ENCODE results near the gene SMG5.

The SMG5 gene

DNA sequence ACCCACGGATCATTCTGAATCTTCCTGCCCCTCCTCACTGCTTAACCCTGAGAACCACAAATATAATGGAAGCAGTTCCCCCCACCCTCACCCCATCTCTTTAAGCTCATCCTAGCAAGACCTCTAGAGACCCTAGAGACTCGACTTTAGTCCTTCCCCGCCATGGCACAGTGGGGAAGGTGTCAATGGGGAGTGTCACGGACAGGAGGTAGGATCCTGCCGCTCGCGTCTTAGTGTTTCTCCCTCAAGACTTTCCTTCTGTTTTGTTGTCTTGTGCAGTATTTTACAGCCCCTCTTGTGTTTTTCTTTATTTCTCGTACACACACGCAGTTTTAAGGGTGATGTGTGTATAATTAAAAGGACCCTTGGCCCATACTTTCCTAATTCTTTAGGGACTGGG is 70.5 kb downstream of the SMG5 start:
- Histone ChIP-seq H3F3A (ENCODE audit: low read depth) (no peaks in the 10 kb centered on the region), H3K27me3 (ENCODE audit: insufficient read depth, low read length, poor library complexity, severe bottlenecking) (no peaks in the 10 kb centered on the region), H3K36me3 (ENCODE audit: insufficient read depth, low read length) (peaks cover 27% of the 10 kb centered on the region; the same call in 1 of the 2 replicates), H3K4me2 (ENCODE audit: low read depth, low read length, poor library complexity, severe bottlenecking) (peak overlapping the region; percentile 80), H3K4me3 (ENCODE audit: low read length, poor library complexity, severe bottlenecking) (peak overlapping the region; percentile 98), H3K79me2 (ENCODE audit: insufficient read depth, low read length) (peaks cover 25% of the 10 kb centered on the region), H3K9me3 (ENCODE audit: insufficient read depth, low read depth, low read length) (no peaks in the 10 kb centered on the region), H3K9me2 (replicated peaks; ENCODE audit: low read depth, low read length) (no peaks in the 10 kb centered on the region), H2AFZ (ENCODE audit: low read length) (peak overlapping the region; percentile 44; the same call in 1 of the 2 replicates), H3K4me1 (ENCODE audit: insufficient read depth, low read length, poor library complexity, severe bottlenecking) (peaks cover 13% of the 10 kb centered on the region), H3K9ac (ENCODE audit: low read depth, low read length, poor library complexity, severe bottlenecking) (peak overlapping the region; percentile 95), H4K20me1 (ENCODE audit: insufficient read depth, low read length, poor library complexity, severe bottlenecking) (no peaks in the 10 kb centered on the region)
- no peak for TF ChIP-seq CTCF (conservative IDR thresholded peaks at IDR 0.05; ENCODE audit: low read length)
- TF ChIP-seq EZH2phosphoT487 (IDR thresholded peaks at IDR 0.05; ENCODE audit: borderline replicate concordance) = no peak

- Histone ChIP-seq H3K36me3 (ENCODE audit: insufficient read depth, low read length) (peaks cover 27% of the 10 kb centered on the region; the same call in 1 of the 2 replicates), H3F3A (ENCODE audit: low read depth) (no peaks in the 10 kb centered on the region)
Observed at GRCh38 chr1:156211243-156211642, 71.4 kb downstream of the SMG5 start.

GRCh38 chr1:156204686-156205085 is 77.9 kb downstream of the SMG5 start:
- Histone ChIP-seq H3K36me3 (ENCODE audit: insufficient read depth, low read length) (peaks cover 24% of the 10 kb centered on the region; the same call in 1 of the 2 replicates), H3K79me2 (ENCODE audit: insufficient read depth, low read length) (peaks cover 27% of the 10 kb centered on the region; the same call in 1 of the 2 replicates), H3K4me2 (ENCODE audit: low read depth, low read length, poor library complexity, severe bottlenecking) (no peak overlapping the region), H3K9ac (ENCODE audit: low read depth, low read length, poor library complexity, severe bottlenecking) (no peak overlapping the region), H3K9me3 (ENCODE audit: insufficient read depth, low read depth, low read length) (no peaks in the 10 kb centered on the region), H3K4me3 (ENCODE audit: low read length, poor library complexity, severe bottlenecking) (no peak overlapping the region), H2AFZ (ENCODE audit: low read length) (no peak overlapping the region), H3K4me1 (ENCODE audit: insufficient read depth, low read length, poor library complexity, severe bottlenecking) (peaks cover 22% of the 10 kb centered on the region), H3F3A (ENCODE audit: low read depth) (no peaks in the 10 kb centered on the region), H4K20me1 (ENCODE audit: insufficient read depth, low read length, poor library complexity, severe bottlenecking) (peaks cover 6% of the 10 kb centered on the region), H3K27me3 (ENCODE audit: insufficient read depth, low read length, poor library complexity, severe bottlenecking) (no peaks in the 10 kb centered on the region), H3K9me2 (replicated peaks; ENCODE audit: low read depth, low read length) (no peaks in the 10 kb centered on the region)
- no peak for TF ChIP-seq CTCF (conservative IDR thresholded peaks at IDR 0.05; ENCODE audit: low read length)
- TF ChIP-seq EZH2phosphoT487 (IDR thresholded peaks at IDR 0.05; ENCODE audit: borderline replicate concordance) = no peak

More at GRCh38 chr1:156211243-156211642, 71.4 kb downstream of the SMG5 start:
- Histone ChIP-seq H3K9ac (ENCODE audit: low read depth, low read length, poor library complexity, severe bottlenecking) (no peak overlapping the region), H3K27me3 (ENCODE audit: insufficient read depth, low read length, poor library complexity, severe bottlenecking) (no peaks in the 10 kb centered on the region), H4K20me1 (ENCODE audit: insufficient read depth, low read length, poor library complexity, severe bottlenecking) (no peaks in the 10 kb centered on the region), H3K4me2 (ENCODE audit: low read depth, low read length, poor library complexity, severe bottlenecking) (no peak overlapping the region), H2AFZ (ENCODE audit: low read length) (no peak overlapping the region), H3K4me3 (ENCODE audit: low read length, poor library complexity, severe bottlenecking) (no peak overlapping the region), H3K9me3 (ENCODE audit: insufficient read depth, low read depth, low read length) (no peaks in the 10 kb centered on the region), H3K4me1 (ENCODE audit: insufficient read depth, low read length, poor library complexity, severe bottlenecking) (peaks cover 13% of the 10 kb centered on the region), H3K9me2 (replicated peaks; ENCODE audit: low read depth, low read length) (no peaks in the 10 kb centered on the region), H3K79me2 (ENCODE audit: insufficient read depth, low read length) (peaks cover 25% of the 10 kb centered on the region)
- TF ChIP-seq CTCF (conservative IDR thresholded peaks at IDR 0.05; ENCODE audit: low read length) (no peak), EZH2phosphoT487 (IDR thresholded peaks at IDR 0.05; ENCODE audit: borderline replicate concordance) (no peak)

Data from Loucy (cell line).